ENCODE results near the gene CYP4F8.

GRCh38 chr19:15651791-15652190 lies 36.8 kb downstream of the CYP4F8 start:
- TF ChIP-seq POLR2A (IDR thresholded peaks at IDR 0.05), result no peak
- no peak for TF ChIP-seq CTCF (IDR thresholded peaks at IDR 0.05)
